HepG2 (cell line): ENCODE results near the gene FOXS1. TPM values are rescaled to one million over a fixed set of nuclear protein-coding genes. Genes with fewer than 3 reads are reported as not detected.
A peak's percentile ranks its signal among the peaks of the same experiment; 100 is the strongest.

Source experiments
- HDAC6 ChIP-seq: fragments of 200-600 bp; sonication (generic); IDR thresholded peaks from 2 replicates; pipeline ENCODE4 v1.7.0; 2017; ENCODE audit warnings: mild to moderate bottlenecking, antibody characterized with exemption, low read length, low read depth
- NCOA5 ChIP-seq: sonication (generic); formaldehyde crosslinking; IDR thresholded peaks from 2 replicates; pipeline ENCODE4 v1.4.0; 2020; ENCODE audit warnings: missing genetic modification reagents
- RARA ChIP-seq: IDR thresholded peaks from 2 replicates; pipeline ENCODE4 v1.6.1; 2016; ENCODE audit warnings: missing genetic modification reagents, missing compliant biosample characterization
- TRIM24 ChIP-seq: sonication (generic); formaldehyde crosslinking; IDR thresholded peaks from 2 replicates; pipeline ENCODE4 v1.8.0; 2022; ENCODE audit warnings: mild to moderate bottlenecking, missing genetic modification reagents
- ZFP36L2 ChIP-seq: sonication (generic); formaldehyde crosslinking; IDR thresholded peaks from 2 replicates; pipeline ENCODE4 v1.4.0; 2020; ENCODE audit warnings: missing genetic modification reagents
- ZMYM4 ChIP-seq: sonication (generic); formaldehyde crosslinking; IDR thresholded peaks from 2 replicates; pipeline ENCODE4 v1.8.1; 2023; ENCODE audit warnings: mild to moderate bottlenecking, missing genetic modification reagents
- ZNF260 ChIP-seq: sonication (generic); formaldehyde crosslinking; IDR thresholded peaks from 2 replicates; pipeline ENCODE4 v1.4.0; 2020; ENCODE audit warnings: missing genetic modification reagents, low read depth, mild to moderate bottlenecking, borderline replicate concordance
- ZNF30 ChIP-seq: sonication (generic); formaldehyde crosslinking; IDR thresholded peaks from 2 replicates; pipeline ENCODE4 v1.5.0; 2020; ENCODE audit warnings: mild to moderate bottlenecking, missing genetic modification reagents
- ZNF367 ChIP-seq: sonication (generic); formaldehyde crosslinking; IDR thresholded peaks from 2 replicates; pipeline ENCODE4 v1.4.0; 2020; ENCODE audit warnings: missing genetic modification reagents, borderline replicate concordance
- ZNF670 ChIP-seq: sonication (generic); formaldehyde crosslinking; IDR thresholded peaks from 2 replicates; pipeline ENCODE4 v1.8.0; 2022; ENCODE audit warnings: mild to moderate bottlenecking, missing genetic modification reagents, borderline replicate concordance
- ZNF777 ChIP-seq: sonication (generic); formaldehyde crosslinking; IDR thresholded peaks from 2 replicates; pipeline ENCODE4 v1.4.0; 2020; ENCODE audit warnings: missing genetic modification reagents
- polyA plus RNA-seq, 8 experiments: library from polyadenylated mRNA; depleted of rRNA in 3 of 8; stranded (reverse) in 7 of 8; unstranded in 1 of 8; fragments of >200 nt; fragmentation: Illumina TruSeq in 4 of 8; extraction: Trizol in 4 of 8; gene quantifications; 2 replicates each; pipeline versions ENCODE4 v1.2.1 to v1.2.3, GENCODE V29; 2011 to 2016; ENCODE audit warnings: low read depth in 4 of 8, missing spikeins in 1 of 8, mixed read lengths in 1 of 8; ENCODE audit not compliant: insufficient read depth in 1 of 8
- total RNA-seq, 5 experiments: library from RNA; depleted of rRNA; stranded (reverse); fragments of >200 nt; fragmentation: Illumina TruSeq; extraction: Trizol; gene quantifications; 2 replicates each; pipeline ENCODE4 v1.2.3, GENCODE V29; 2016; ENCODE audit warnings: low read depth in 1 of 5
- TF ChIP-seq, protein P1 (sequence below): IDR thresholded peaks from 2 replicates; pipeline ENCODE4 v1.6.1; 2016; ENCODE audit warnings: mild to moderate bottlenecking, missing biosample characterization, missing genetic modification reagents
- TF ChIP-seq, protein P2 (sequence below): sonication (generic); formaldehyde crosslinking; IDR thresholded peaks from 2 replicates; pipeline ENCODE4 v1.4.0; 2020; ENCODE audit warnings: missing genetic modification reagents, borderline replicate concordance
- TF ChIP-seq, protein P3 (sequence below): sonication (generic); formaldehyde crosslinking; IDR thresholded peaks from 2 replicates; pipeline ENCODE4 v1.5.1; 2020; ENCODE audit warnings: mild to moderate bottlenecking, missing genetic modification reagents, borderline replicate concordance
- TF ChIP-seq, protein P4 (sequence below): sonication (generic); formaldehyde crosslinking; IDR thresholded peaks from 2 replicates; pipeline ENCODE4 v1.8.0; 2022; ENCODE audit warnings: missing genetic modification reagents, low read depth, mild to moderate bottlenecking, borderline replicate concordance
- TF ChIP-seq, protein P5 (sequence below): sonication (generic); formaldehyde crosslinking; IDR thresholded peaks from 2 replicates; pipeline ENCODE4 v1.5.0; 2020; ENCODE audit warnings: mild to moderate bottlenecking, missing genetic modification reagents, borderline replicate concordance
- TF ChIP-seq, protein P6 (sequence below): IDR thresholded peaks from 2 replicates; pipeline ENCODE4 v1.6.1; 2016; ENCODE audit warnings: missing biosample characterization, missing genetic modification reagents, low read depth

The FOXS1 gene
- total and polyA plus RNA-seq, 2 of the 13 experiments (the other 11 are each of a cell fraction or from before 2014, with no cell fraction given): not detected

DNA sequence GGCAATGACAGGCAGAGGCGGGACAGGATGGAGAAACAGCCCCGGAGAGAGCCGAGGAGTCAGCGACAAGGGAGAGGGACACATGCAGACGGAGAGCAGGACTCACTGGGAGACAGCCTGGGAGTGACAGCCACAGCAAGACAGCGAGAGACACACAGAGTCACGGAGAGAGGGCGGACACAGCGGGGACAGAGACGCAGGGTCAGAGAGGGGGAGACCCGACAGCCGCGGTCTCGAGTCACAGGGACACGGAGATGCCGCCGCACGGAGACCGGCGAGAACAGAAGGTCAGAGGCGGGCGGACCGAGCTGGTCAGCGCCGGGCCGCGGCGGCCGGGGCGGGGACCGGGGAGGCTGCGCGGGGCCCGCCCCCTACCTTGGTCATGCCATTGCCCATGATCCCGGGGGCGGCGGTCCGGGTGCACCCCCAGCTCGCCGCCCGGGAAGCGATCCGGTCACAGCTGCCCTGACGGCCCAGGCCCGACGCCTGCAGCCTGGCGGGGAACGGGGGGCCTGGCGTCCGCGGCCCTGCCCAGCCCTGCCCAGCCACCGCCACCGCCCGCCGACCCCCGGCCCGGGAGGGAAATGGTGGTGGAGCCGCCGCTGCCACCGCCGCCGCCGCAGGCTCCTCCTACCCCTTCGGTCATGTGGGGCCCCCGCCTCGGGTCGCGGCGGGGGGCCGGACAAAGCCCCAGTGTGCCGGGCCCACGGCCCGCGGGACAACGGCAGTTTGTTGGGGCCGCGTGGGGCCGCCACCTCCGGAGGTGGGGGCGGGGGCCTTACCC, 24.7 kb upstream of the FOXS1 start, which contains the start of the genes DUSP15 and TTLL9 (continued):
- no peak for TF ChIP-seq ZNF670 (CRISPR knock-in tag)
- no peak for TF ChIP-seq ZFP36L2
- no peak for TF ChIP-seq HDAC6
- no peak for TF ChIP-seq NCOA5
- TF ChIP-seq, protein P1, sequence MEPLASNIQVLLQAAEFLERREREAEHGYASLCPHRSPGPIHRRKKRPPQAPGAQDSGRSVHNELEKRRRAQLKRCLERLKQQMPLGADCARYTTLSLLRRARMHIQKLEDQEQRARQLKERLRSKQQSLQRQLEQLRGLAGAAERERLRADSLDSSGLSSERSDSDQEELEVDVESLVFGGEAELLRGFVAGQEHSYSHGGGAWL: 0 out of 2 replicates have a peak, but pooled peaks have one; percentile 48
- no peak for TF ChIP-seq ZNF367 (CRISPR knock-in tag)
- TF ChIP-seq, protein P2, sequence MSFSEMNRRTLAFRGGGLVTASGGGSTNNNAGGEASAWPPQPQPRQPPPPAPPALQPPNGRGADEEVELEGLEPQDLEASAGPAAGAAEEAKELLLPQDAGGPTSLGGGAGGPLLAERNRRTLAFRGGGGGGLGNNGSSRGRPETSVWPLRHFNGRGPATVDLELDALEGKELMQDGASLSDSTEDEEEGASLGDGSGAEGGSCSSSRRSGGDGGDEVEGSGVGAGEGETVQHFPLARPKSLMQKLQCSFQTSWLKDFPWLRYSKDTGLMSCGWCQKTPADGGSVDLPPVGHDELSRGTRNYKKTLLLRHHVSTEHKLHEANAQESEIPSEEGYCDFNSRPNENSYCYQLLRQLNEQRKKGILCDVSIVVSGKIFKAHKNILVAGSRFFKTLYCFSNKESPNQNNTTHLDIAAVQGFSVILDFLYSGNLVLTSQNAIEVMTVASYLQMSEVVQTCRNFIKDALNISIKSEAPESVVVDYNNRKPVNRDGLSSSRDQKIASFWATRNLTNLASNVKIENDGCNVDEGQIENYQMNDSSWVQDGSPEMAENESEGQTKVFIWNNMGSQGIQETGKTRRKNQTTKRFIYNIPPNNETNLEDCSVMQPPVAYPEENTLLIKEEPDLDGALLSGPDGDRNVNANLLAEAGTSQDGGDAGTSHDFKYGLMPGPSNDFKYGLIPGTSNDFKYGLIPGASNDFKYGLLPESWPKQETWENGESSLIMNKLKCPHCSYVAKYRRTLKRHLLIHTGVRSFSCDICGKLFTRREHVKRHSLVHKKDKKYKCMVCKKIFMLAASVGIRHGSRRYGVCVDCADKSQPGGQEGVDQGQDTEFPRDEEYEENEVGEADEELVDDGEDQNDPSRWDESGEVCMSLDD (CRISPR knock-in tag): no peak
- TF ChIP-seq, protein P3, sequence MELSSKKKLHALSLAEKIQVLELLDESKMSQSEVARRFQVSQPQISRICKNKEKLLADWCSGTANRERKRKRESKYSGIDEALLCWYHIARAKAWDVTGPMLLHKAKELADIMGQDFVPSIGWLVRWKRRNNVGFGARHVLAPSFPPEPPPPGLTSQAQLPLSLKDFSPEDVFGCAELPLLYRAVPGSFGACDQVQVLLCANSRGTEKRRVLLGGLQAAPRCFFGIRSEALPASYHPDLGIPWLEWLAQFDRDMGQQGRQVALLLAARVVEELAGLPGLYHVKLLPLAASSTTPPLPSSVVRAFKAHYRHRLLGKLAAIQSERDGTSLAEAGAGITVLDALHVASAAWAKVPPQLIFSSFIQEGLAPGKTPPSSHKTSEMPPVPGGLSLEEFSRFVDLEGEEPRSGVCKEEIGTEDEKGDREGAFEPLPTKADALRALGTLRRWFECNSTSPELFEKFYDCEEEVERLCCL (CRISPR knock-in tag): no peak
- TF ChIP-seq ZNF260 (CRISPR knock-in tag): 0 out of 2 replicates have a peak, but pooled peaks have one; percentile 72
- TF ChIP-seq TRIM24 (CRISPR knock-in tag): no peak
- TF ChIP-seq, protein P4, sequence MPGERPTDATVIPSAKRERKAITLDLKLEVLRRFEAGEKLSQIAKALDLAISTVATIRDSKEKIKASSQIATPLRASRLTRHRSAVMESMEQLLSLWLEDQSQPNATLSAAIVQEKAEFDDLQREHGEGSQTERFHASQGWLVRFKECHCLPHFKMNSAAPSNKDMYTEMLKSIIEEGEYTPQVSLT (CRISPR knock-in tag): 0 out of 2 replicates have a peak, but pooled peaks have one; percentile 21
- no peak for TF ChIP-seq ZNF30 (CRISPR knock-in tag)
- peak; percentile 89 for TF ChIP-seq ZNF777 (CRISPR knock-in tag)
- 0 out of 2 replicates have a peak, but pooled peaks have one; percentile 8 for TF ChIP-seq ZMYM4 (CRISPR knock-in tag)
- no peak for TF ChIP-seq RARA (CRISPR knock-in tag)
- TF ChIP-seq, protein P5, sequence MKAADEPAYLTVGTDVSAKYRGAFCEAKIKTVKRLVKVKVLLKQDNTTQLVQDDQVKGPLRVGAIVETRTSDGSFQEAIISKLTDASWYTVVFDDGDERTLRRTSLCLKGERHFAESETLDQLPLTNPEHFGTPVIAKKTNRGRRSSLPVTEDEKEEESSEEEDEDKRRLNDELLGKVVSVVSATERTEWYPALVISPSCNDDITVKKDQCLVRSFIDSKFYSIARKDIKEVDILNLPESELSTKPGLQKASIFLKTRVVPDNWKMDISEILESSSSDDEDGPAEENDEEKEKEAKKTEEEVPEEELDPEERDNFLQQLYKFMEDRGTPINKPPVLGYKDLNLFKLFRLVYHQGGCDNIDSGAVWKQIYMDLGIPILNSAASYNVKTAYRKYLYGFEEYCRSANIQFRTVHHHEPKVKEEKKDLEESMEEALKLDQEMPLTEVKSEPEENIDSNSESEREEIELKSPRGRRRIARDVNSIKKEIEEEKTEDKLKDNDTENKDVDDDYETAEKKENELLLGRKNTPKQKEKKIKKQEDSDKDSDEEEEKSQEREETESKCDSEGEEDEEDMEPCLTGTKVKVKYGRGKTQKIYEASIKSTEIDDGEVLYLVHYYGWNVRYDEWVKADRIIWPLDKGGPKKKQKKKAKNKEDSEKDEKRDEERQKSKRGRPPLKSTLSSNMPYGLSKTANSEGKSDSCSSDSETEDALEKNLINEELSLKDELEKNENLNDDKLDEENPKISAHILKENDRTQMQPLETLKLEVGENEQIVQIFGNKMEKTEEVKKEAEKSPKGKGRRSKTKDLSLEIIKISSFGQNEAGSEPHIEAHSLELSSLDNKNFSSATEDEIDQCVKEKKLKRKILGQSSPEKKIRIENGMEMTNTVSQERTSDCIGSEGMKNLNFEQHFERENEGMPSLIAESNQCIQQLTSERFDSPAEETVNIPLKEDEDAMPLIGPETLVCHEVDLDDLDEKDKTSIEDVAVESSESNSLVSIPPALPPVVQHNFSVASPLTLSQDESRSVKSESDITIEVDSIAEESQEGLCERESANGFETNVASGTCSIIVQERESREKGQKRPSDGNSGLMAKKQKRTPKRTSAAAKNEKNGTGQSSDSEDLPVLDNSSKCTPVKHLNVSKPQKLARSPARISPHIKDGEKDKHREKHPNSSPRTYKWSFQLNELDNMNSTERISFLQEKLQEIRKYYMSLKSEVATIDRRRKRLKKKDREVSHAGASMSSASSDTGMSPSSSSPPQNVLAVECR (CRISPR knock-in tag): peak; percentile 44; the same call in 1 of the 2 replicates
- TF ChIP-seq, protein P6, sequence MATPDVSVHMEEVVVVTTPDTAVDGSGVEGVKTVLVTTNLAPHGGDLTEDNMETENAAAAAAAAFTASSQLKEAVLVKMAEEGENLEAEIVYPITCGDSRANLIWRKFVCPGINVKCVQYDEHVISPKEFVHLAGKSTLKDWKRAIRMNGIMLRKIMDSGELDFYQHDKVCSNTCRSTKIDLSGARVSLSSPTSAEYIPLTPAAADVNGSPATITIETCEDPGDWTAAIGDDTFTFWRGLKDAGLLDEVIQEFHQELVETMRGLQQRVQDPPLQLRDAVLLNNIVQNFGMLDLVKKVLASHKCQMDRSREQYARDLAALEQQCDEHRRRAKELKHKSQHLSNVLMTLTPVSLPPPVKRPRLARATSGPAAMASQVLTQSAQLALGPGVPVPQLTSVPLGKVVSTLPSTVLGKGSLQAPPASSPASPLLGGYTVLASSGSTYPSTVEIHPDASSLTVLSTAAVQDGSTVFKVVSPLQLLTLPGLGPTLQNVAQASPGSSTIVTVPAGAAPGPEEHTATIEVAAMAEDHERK: no peak
